Fibroblast of villous mesenchyme (primary cell): ENCODE measurements around the gene DPP10. TPM values are rescaled to one million over a fixed set of nuclear protein-coding genes. Genes with fewer than 3 reads are reported as not detected.

Source experiments
- DNase-seq: peaks from one replicate; pipeline ENCODE4 v3.0.0-alpha.2; 2010; ENCODE audit warnings: low read depth
- H3K4me3 ChIP-seq: 2 replicates; pipeline ENCODE4 v1.5.1; 2011; ENCODE audit warnings: low read depth, mild to moderate bottlenecking, low read length
- total RNA-seq: library from RNA; depleted of rRNA; stranded (reverse); fragments of >200 nt; gene quantifications from 2 replicates; pipeline ENCODE4 v1.2.3, GENCODE V29; 2012
- TF ChIP-seq, protein P1 (sequence below): IDR thresholded peaks from 2 replicates; pipeline ENCODE4 v1.5.1; 2012; ENCODE audit warnings: low read depth, mild to moderate bottlenecking, low read length; ENCODE audit not compliant: insufficient read depth

Gene DPP10
- total RNA-seq, 1 donor: under 0.01 TPM

DNA sequence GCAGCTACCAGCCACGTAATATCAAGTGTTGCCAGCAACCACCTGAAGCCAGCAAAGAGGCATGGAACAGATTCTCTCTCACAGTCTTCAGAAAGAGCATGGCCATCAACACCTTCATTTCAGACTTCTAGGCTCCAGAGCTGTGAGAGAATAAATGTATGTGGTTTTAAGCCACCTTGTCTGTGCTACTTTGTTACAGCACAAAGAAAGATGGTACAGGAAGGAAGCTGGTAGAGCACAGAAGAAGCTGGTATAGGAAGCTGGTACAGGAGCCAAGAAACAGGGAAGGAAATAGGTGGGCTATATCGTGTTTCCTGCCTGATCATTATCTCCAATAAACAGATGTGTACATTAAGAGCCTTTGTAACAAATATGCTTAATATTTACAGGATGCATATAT, 217.4 kb downstream of the DPP10 start:
- DNase-seq: no peak
- no peak overlapping the region for H3K4me3 ChIP-seq
- TF ChIP-seq, protein P1, sequence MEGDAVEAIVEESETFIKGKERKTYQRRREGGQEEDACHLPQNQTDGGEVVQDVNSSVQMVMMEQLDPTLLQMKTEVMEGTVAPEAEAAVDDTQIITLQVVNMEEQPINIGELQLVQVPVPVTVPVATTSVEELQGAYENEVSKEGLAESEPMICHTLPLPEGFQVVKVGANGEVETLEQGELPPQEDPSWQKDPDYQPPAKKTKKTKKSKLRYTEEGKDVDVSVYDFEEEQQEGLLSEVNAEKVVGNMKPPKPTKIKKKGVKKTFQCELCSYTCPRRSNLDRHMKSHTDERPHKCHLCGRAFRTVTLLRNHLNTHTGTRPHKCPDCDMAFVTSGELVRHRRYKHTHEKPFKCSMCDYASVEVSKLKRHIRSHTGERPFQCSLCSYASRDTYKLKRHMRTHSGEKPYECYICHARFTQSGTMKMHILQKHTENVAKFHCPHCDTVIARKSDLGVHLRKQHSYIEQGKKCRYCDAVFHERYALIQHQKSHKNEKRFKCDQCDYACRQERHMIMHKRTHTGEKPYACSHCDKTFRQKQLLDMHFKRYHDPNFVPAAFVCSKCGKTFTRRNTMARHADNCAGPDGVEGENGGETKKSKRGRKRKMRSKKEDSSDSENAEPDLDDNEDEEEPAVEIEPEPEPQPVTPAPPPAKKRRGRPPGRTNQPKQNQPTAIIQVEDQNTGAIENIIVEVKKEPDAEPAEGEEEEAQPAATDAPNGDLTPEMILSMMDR: no peak

DNA sequence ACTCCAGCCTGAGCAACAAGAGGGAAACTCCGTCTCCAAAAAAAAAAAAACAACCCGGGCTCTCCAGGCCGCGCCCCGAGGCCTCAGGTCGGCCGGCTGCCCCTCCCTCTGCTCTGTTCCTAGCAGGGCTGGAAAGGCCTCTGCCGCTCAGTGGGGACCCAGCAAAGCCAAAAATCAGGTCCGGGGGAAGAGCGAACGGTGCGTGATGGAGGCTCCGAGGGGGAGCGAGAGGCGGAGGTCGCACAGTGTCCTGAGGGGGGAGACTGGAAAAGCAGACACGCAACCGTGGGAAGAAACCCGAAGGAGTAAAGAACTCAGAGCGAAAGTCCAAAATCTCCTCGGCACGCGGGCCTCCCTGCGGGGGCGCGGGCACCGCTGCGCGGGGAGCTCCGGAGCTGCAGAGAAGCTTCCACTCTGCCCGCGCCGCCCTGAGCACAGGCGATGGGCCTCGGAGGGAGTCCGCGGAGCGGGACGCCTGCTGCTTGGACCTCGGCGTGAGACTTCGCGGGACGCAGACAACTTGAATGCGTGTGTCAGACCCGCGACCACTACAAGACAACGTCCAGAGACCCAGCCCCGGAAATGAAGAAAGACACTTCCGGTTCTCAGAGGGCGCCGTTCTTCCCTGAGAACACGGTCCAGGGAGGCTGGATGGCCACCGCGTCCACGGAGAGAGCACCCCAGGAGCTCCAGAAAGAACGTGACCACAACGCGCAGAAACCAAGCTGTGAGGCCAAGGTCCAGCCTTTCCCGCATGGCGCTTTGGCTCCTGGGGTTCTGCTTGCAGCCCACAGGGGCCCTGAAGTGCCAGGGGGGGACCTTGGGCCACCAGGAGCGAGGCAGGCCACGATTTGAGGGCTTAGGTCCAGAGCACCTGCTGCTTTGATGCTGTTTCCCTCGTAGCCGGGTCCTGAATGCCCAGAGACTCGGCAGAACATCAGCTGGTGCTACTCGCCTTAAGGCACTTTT, 219.8 kb downstream of the DPP10 start:
- no peak for DNase-seq
- TF ChIP-seq, protein P1: no peak
- no peak overlapping the region for H3K4me3 ChIP-seq

DNA sequence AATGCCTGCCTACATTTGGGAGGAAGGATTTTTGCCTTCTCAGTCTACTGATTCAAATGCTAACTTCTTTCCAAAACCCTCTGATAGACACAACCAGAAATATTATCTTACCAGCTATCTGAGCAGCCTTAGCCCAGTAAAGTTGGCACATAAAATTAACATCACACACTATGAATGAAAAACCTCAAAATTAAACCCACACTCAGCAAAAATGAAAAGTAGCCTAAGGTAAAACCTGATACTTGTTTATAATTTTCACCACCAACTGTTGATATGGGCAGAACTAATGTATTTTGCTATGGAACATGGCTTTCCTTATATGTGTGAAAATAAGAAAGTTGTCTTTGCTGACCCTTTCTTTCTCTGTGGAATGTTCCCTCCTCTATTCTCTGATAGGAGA, 226.0 kb downstream of the DPP10 start:
- TF ChIP-seq, protein P1: no peak
- no peak overlapping the region for H3K4me3 ChIP-seq
- DNase-seq: no peak

DNA sequence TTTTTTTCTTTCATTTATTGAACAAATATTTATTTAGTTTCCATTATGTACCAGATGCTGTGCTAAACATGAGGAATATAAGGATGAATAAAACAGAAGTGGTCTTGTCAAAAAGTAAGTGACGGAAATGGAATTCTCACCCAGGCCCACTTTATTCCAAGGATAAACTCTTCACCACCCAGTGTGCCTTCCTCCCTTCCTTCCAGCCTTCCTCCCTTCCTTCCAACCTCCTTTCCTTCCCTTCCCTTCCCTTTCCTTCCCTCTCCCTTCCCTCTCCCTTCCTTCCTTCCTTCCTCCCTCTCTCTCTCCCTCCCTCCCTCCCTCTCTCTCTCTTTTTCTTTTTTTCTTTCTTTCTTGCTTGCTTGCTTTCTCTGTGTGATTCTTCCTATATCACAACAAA, 240.8 kb downstream of the DPP10 start:
- no peak for DNase-seq

DNA sequence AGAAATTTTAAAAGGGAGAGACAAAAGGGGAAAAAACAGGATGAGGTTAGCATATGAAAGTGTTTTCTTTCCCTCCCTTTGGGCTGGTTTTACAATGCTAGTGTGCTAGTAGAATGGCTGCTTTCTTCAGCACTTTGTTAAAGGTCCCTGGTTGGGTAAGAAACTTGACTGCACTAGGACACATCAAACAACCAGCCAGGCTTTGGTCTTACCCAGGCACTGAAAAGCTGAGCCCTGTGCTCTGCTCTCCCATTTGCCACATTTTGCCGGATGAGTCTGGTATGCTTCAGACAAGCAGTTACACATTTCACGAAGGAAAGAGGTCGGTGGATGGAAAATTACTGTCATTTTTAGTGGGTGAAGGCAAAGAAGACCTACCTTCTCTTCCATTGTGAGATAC, 242.0 kb downstream of the DPP10 start:
- TF ChIP-seq, protein P1: no peak
- no peak for DNase-seq
- H3K4me3 ChIP-seq: no peak overlapping the region

More for the DNA sequence above, 240.8 kb downstream of the DPP10 start:
- H3K4me3 ChIP-seq: no peak overlapping the region
- TF ChIP-seq, protein P1: no peak

DNA sequence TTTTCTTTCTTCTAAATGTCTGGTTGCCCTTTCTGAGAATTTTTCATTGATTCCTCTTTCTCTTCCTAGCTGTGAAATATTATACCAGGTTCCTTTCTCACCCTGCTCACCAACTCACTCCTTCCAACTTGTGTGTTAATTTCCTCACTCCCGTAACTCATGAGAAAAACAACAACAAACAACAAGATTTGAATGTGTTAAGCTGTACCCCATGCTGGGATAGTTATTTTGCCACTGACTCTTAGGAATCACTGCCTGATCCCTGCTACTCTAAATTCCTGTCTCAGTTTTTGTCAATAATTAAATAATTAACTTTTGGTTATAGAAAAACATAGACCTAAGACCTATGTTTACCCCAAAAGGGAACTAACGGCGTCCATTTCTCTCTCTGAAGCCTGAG, 242.7 kb downstream of the DPP10 start:
- TF ChIP-seq, protein P1: no peak

DNA sequence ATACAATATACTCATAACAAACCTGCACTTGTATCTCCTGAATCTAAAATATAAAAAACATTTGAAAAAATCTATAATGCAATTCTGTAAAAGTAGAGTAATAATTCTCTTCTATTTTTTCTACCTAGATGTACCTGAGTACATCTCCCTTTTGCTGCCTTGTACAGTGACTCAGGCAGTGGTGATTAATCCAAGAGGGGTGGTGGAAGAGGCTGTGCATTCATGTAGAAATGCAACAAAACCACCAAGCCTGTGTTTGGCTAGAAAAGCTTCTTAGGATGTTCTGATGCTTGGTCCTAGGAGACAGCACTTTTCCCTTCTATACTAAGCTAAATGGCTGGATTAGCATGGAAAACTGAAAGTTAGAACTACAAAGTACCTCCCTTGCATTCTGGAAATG, 245.8 kb downstream of the DPP10 start:
- DNase-seq: no peak
- TF ChIP-seq, protein P1: no peak
- H3K4me3 ChIP-seq: no peak overlapping the region

More for the DNA sequence above, 242.7 kb downstream of the DPP10 start:
- no peak for DNase-seq
- no peak overlapping the region for H3K4me3 ChIP-seq
